Measurements from ENCODE around the gene FBXL17. TPM values are rescaled to one million over a fixed set of nuclear protein-coding genes. Genes with fewer than 3 reads are reported as not detected.
A peak's percentile ranks its signal among the peaks of the same experiment; 100 is the strongest.
"Not testable (repeated sequence)": the region's sequence is repeated elsewhere in the genome, so short reads cannot be mapped to it uniquely, and the experiment has no call there.

The FBXL17 gene
- polyA plus RNA-seq, 6 donors from 2014 or later = 7.6 to 13.6 (median 8.8) TPM

GRCh38 chr5:108276187-108277050 is 105.5 kb downstream of the FBXL17 start:
- Mint-ChIP-seq H3K27me3 (no peaks in the 10 kb centered on the region), H3K36me3 (peaks cover 6 to 10% of the 10 kb centered on the region in 2 donors), H3K9me3 (peaks cover 1 to 3% (median 3%) of the 10 kb centered on the region in 7 donors), H3K4me1 (peaks cover 22 to 42% (median 23%) of the 10 kb centered on the region in 3 donors), H3K4me3 (no peak overlapping the region), H3K27ac (no peak overlapping the region)
- DNase-seq (no peak), ATAC-seq (ENCODE audit: low read depth in 2 of 2) (no peak)

- not testable (repeated sequence) for DNase-seq; H3K27ac Mint-ChIP-seq; H3K4me3 Mint-ChIP-seq; H3K36me3 Mint-ChIP-seq; H3K9me3 Mint-ChIP-seq; H3K27me3 Mint-ChIP-seq; ATAC-seq (ENCODE audit: low read depth in 2 of 2)
- H3K4me1 Mint-ChIP-seq = peaks cover 10 to 22% (median 11%) of the 10 kb centered on the region in 3 donors
Measured at GRCh38 chr5:108274080-108274479, 107.8 kb downstream of the FBXL17 start.

- H3K4me3 Mint-ChIP-seq = peak overlapping the region in 1 of 8 donors; percentile 47
- peak overlapping the region in 2 of 6 donors; percentile 57 to 83 for H3K27ac Mint-ChIP-seq
- no peaks in the 10 kb centered on the region for H3K27me3 Mint-ChIP-seq
- peaks cover 0 to 10% (median 0%) of the 10 kb centered on the region in 3 donors for H3K4me1 Mint-ChIP-seq
- H3K9me3 Mint-ChIP-seq = peaks cover 0 to 2% (median 0%) of the 10 kb centered on the region in 7 donors
- ATAC-seq (ENCODE audit: low read depth in 2 of 2) (no peak), DNase-seq (no peak)
- H3K36me3 Mint-ChIP-seq = peaks cover 0 to 1% of the 10 kb centered on the region in 2 donors
Measured at GRCh38 chr5:108271127-108271526, 110.8 kb downstream of the FBXL17 start.

- DNase-seq (no peak), ATAC-seq (ENCODE audit: low read depth in 2 of 2) (no peak)
- Mint-ChIP-seq H3K27ac (peak overlapping the region in 1 of 6 donors; percentile 30), H3K36me3 (no peaks in the 10 kb centered on the region), H3K4me1 (peaks cover 0 to 2% (median 0%) of the 10 kb centered on the region in 3 donors), H3K9me3 (no peaks in the 10 kb centered on the region), H3K27me3 (no peaks in the 10 kb centered on the region), H3K4me3 (no peak overlapping the region)
Measured at GRCh38 chr5:108266242-108266641, 115.7 kb downstream of the FBXL17 start.

- Mint-ChIP-seq H3K27me3 (no peaks in the 10 kb centered on the region), H3K9me3 (no peaks in the 10 kb centered on the region), H3K27ac (no peak overlapping the region), H3K4me1 (peaks cover 8 to 13% (median 10%) of the 10 kb centered on the region in 3 donors), H3K36me3 (no peaks in the 10 kb centered on the region), H3K4me3 (no peak overlapping the region)
- no peak for ATAC-seq (ENCODE audit: low read depth in 2 of 2)
- DNase-seq = no peak
Measured at GRCh38 chr5:108264533-108264932, 117.4 kb downstream of the FBXL17 start.

- peaks cover 8 to 13% (median 10%) of the 10 kb centered on the region in 3 donors for H3K4me1 Mint-ChIP-seq
- no peak for ATAC-seq (ENCODE audit: low read depth in 2 of 2)
- H3K27ac Mint-ChIP-seq = no peak overlapping the region
- H3K36me3 Mint-ChIP-seq = no peaks in the 10 kb centered on the region
- H3K27me3 Mint-ChIP-seq = no peaks in the 10 kb centered on the region
- H3K9me3 Mint-ChIP-seq = no peaks in the 10 kb centered on the region
- DNase-seq = no peak
- no peak overlapping the region for H3K4me3 Mint-ChIP-seq
Measured at GRCh38 chr5:108263338-108263737, 118.6 kb downstream of the FBXL17 start.

GRCh38 chr5:108260858-108261170 is 121.1 kb downstream of the FBXL17 start:
- no peaks in the 10 kb centered on the region for H3K9me3 Mint-ChIP-seq
- H3K27me3 Mint-ChIP-seq = no peaks in the 10 kb centered on the region
- H3K4me1 Mint-ChIP-seq = peaks cover 8 to 13% (median 10%) of the 10 kb centered on the region in 3 donors
- no peak for ATAC-seq (ENCODE audit: low read depth in 2 of 2)
- DNase-seq = no peak
- peak overlapping the region in 1 of 6 donors; percentile 10 for H3K27ac Mint-ChIP-seq
- H3K36me3 Mint-ChIP-seq = no peaks in the 10 kb centered on the region
- peak overlapping the region in 1 of 8 donors; percentile 75 for H3K4me3 Mint-ChIP-seq

GRCh38 chr5:108260117-108260857 is 121.6 kb downstream of the FBXL17 start:
- H3K4me3 Mint-ChIP-seq = peak overlapping the region in 7 of 8 donors; percentile 7 to 84 (median 68)
- no peaks in the 10 kb centered on the region for H3K9me3 Mint-ChIP-seq
- peak; percentile 45 for DNase-seq

GRCh38 chr5:108259306-108259705 is 122.6 kb downstream of the FBXL17 start:
- DNase-seq = no peak
- H3K4me1 Mint-ChIP-seq = peaks cover 8 to 13% (median 9%) of the 10 kb centered on the region in 3 donors
- no peak for ATAC-seq (ENCODE audit: low read depth in 2 of 2)
- no peaks in the 10 kb centered on the region for H3K27me3 Mint-ChIP-seq
- no peaks in the 10 kb centered on the region for H3K36me3 Mint-ChIP-seq
- no peak overlapping the region for H3K27ac Mint-ChIP-seq
- no peak overlapping the region for H3K4me3 Mint-ChIP-seq
- no peaks in the 10 kb centered on the region for H3K9me3 Mint-ChIP-seq

More at GRCh38 chr5:108260117-108260857, 121.6 kb downstream of the FBXL17 start:
- no peaks in the 10 kb centered on the region for H3K27me3 Mint-ChIP-seq
- H3K4me1 Mint-ChIP-seq = peaks cover 8 to 13% (median 10%) of the 10 kb centered on the region in 3 donors
- ATAC-seq (ENCODE audit: low read depth in 2 of 2) = peak; percentile 69 to 81
- no peaks in the 10 kb centered on the region for H3K36me3 Mint-ChIP-seq
- peak overlapping the region in 2 of 6 donors; percentile 10 to 89 for H3K27ac Mint-ChIP-seq

- no peak for ATAC-seq (ENCODE audit: low read depth in 2 of 2)
- Mint-ChIP-seq H3K27ac (no peak overlapping the region), H3K4me3 (no peak overlapping the region), H3K27me3 (no peaks in the 10 kb centered on the region), H3K4me1 (peaks cover 8 to 13% (median 12%) of the 10 kb centered on the region in 3 donors), H3K36me3 (no peaks in the 10 kb centered on the region), H3K9me3 (no peaks in the 10 kb centered on the region)
- DNase-seq = no peak
Measured at GRCh38 chr5:108257996-108258395, 123.9 kb downstream of the FBXL17 start.

GRCh38 chr5:108255468-108255867 is 126.4 kb downstream of the FBXL17 start:
- H3K4me3 Mint-ChIP-seq = no peak overlapping the region
- H3K4me1 Mint-ChIP-seq = peaks cover 5 to 8% (median 7%) of the 10 kb centered on the region in 3 donors
- no peak overlapping the region for H3K27ac Mint-ChIP-seq
- no peak for ATAC-seq (ENCODE audit: low read depth in 2 of 2)
- no peaks in the 10 kb centered on the region for H3K9me3 Mint-ChIP-seq
- no peak for DNase-seq
- H3K27me3 Mint-ChIP-seq = no peaks in the 10 kb centered on the region
- no peaks in the 10 kb centered on the region for H3K36me3 Mint-ChIP-seq

GRCh38 chr5:108251350-108251749 is 130.5 kb downstream of the FBXL17 start:
- Mint-ChIP-seq H3K9me3 (no peaks in the 10 kb centered on the region), H3K27ac (no peak overlapping the region), H3K36me3 (no peaks in the 10 kb centered on the region), H3K27me3 (no peaks in the 10 kb centered on the region), H3K4me3 (no peak overlapping the region), H3K4me1 (peaks cover 0 to 4% (median 0%) of the 10 kb centered on the region in 3 donors)
- DNase-seq (no peak), ATAC-seq (ENCODE audit: low read depth in 2 of 2) (no peak)

GRCh38 chr5:108249785-108250426 is 132.0 kb downstream of the FBXL17 start:
- Mint-ChIP-seq H3K27ac (no peak overlapping the region), H3K36me3 (no peaks in the 10 kb centered on the region), H3K4me3 (no peak overlapping the region), H3K4me1 (peaks cover 0 to 4% (median 0%) of the 10 kb centered on the region in 3 donors), H3K9me3 (no peaks in the 10 kb centered on the region), H3K27me3 (no peaks in the 10 kb centered on the region)
- no peak for ATAC-seq (ENCODE audit: low read depth in 2 of 2)
- no peak for DNase-seq

Data from naive B cell (primary cell).